Measurements from ENCODE around the gene VSIR. TPM values are rescaled to one million over a fixed set of nuclear protein-coding genes. Genes with fewer than 3 reads are reported as not detected.

The VSIR gene
- total RNA-seq, 2 donors from 2014 or later: 60.7 to 119 TPM

DNA sequence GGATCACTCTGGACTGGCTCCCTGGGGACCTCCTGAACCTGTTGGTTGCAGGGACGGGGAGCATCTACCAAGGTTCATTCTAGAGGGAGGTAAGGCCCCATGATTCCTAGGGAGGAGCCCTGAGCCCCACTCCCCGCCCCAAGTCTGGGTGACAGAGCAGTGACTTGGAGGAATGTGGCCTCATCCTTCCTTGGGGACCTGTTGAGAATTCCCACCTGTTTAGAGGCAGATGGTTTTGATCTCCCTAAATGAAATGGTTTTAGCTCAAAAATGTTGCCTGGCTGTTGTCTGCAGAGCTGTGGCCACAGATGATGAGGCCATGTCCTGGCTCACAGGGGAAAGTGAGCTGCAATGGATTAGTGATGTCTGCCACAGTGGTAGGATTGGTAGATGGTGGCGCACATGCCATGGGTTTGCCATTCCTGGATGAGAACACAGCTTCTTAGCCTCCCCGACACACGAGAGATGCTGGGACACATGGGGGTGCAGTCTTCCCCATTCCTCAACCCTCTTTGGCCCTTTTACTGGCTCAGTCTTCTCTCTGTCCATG, 66.0 kb downstream of the VSIR start:
- ATAC-seq (ENCODE audit: insufficient number of reproducible peaks, low FRiP score, low read depth) (no peak), DNase-seq (ENCODE audit: low spot score) (no peak)
- Histone ChIP-seq H3K4me1 (ENCODE audit: control insufficient read depth in 1 of 2, low read depth in 2 of 2) (peaks cover 0 to under 1% of the 10 kb centered on the region in 2 donors), H3K9me3 (no peaks in the 10 kb centered on the region), H3K27ac (no peak overlapping the region), H3K4me3 (no peak overlapping the region), H3K36me3 (no peaks in the 10 kb centered on the region), H3K27me3 (replicated peaks; ENCODE audit: insufficient read depth) (no peaks in the 10 kb centered on the region)
- TF ChIP-seq, protein P1, sequence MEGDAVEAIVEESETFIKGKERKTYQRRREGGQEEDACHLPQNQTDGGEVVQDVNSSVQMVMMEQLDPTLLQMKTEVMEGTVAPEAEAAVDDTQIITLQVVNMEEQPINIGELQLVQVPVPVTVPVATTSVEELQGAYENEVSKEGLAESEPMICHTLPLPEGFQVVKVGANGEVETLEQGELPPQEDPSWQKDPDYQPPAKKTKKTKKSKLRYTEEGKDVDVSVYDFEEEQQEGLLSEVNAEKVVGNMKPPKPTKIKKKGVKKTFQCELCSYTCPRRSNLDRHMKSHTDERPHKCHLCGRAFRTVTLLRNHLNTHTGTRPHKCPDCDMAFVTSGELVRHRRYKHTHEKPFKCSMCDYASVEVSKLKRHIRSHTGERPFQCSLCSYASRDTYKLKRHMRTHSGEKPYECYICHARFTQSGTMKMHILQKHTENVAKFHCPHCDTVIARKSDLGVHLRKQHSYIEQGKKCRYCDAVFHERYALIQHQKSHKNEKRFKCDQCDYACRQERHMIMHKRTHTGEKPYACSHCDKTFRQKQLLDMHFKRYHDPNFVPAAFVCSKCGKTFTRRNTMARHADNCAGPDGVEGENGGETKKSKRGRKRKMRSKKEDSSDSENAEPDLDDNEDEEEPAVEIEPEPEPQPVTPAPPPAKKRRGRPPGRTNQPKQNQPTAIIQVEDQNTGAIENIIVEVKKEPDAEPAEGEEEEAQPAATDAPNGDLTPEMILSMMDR (IDR thresholded peaks at IDR 0.05): no peak

DNA sequence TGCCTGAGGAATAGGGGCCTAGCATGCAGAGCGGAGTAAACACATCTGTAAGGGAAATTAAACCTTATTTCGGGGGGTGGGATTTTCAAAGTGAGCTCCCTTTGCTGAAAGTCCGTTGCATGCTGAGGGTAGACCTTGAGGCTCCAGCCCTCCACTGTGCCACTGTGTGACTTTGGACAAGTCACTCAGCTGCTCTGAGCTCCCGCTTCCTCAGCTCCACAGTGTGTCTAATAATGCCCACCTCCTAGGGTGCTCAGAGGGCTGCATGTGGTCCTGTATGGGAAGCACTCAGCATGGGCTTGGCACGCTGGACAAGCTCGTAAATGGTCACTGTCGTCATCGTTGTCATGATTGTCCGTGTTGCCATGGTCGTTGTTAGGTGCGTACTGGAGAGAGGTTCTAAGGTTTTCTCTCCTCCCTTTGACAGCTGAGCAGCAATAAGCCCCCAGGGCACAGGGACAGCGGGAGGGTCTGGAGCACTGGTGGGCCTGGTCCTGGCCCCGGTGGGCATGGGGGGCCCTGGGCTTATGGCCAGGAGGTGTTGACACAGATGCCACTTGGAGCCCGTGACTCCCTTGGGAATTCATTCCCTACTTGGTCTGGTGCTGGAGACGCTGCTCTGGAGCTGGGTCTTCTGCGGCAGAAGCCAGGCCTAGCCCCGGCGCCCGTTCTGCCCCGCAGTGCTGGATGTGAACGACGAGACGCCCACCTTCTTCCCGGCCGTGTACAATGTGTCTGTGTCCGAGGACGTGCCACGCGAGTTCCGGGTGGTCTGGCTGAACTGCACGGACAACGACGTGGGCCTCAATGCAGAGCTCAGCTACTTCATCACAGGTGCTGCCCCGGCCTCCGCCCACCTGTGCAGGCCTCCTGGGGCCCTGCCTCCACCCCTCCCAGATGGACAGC, 66.9 kb downstream of the VSIR start:
- TF ChIP-seq, protein P1 (IDR thresholded peaks at IDR 0.05): no peak
- H3K4me3 ChIP-seq: no peak overlapping the region
- no peaks in the 10 kb centered on the region for H3K4me1 ChIP-seq (ENCODE audit: control insufficient read depth in 1 of 2, low read depth in 2 of 2)
- no peaks in the 10 kb centered on the region for H3K36me3 ChIP-seq
- no peak for ATAC-seq (ENCODE audit: insufficient number of reproducible peaks, low FRiP score, low read depth)
- no peak for DNase-seq (ENCODE audit: low spot score)
- H3K27ac ChIP-seq: no peak overlapping the region
- no peaks in the 10 kb centered on the region for H3K27me3 ChIP-seq (replicated peaks; ENCODE audit: insufficient read depth)
- H3K9me3 ChIP-seq: no peaks in the 10 kb centered on the region

DNA sequence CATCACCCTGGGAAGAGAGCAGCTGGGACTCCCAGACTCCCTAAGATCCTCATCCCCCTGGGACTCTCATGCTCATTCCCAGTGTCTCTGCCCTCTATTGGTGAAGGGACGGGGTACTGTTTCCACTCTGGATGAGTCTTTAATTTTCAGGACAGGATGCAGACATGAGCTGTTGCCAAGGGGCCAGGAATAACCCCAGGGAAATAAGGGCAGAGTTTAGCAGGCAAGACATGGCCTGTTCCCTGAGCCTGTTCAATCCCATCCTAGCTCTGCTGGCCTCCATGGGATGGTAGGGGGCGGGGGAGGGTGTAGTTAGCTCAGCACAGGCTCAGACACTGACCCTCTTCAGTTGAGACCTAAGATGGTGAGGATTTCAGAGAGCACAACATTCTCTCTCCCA, 67.7 kb downstream of the VSIR start:
- DNase-seq (ENCODE audit: low spot score) (no peak), ATAC-seq (ENCODE audit: insufficient number of reproducible peaks, low FRiP score, low read depth) (no peak)
- TF ChIP-seq, protein P1 (IDR thresholded peaks at IDR 0.05): no peak
- Histone ChIP-seq H3K4me3 (no peak overlapping the region), H3K4me1 (ENCODE audit: control insufficient read depth in 1 of 2, low read depth in 2 of 2) (no peaks in the 10 kb centered on the region), H3K27me3 (replicated peaks; ENCODE audit: insufficient read depth) (no peaks in the 10 kb centered on the region), H3K27ac (no peak overlapping the region), H3K9me3 (no peaks in the 10 kb centered on the region), H3K36me3 (no peaks in the 10 kb centered on the region)

DNA sequence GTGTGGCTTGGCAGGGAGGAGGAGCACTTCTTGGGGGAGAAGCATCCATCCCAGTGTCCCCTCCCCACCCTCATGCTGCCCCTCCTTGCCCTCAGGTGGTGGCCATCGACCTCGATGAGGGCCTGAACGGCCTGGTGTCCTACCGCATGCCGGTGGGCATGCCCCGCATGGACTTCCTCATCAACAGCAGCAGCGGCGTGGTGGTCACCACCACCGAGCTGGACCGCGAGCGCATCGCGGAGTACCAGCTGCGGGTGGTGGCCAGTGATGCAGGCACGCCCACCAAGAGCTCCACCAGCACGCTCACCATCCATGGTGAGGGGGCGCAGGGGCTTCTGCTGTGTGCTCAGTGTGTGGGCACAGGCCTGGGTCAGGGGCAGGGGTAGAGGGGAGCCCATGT, 68.5 kb downstream of the VSIR start:
- no peak for ATAC-seq (ENCODE audit: insufficient number of reproducible peaks, low FRiP score, low read depth)
- no peaks in the 10 kb centered on the region for H3K27me3 ChIP-seq (replicated peaks; ENCODE audit: insufficient read depth)
- no peaks in the 10 kb centered on the region for H3K9me3 ChIP-seq
- no peak overlapping the region for H3K4me3 ChIP-seq
- H3K4me1 ChIP-seq (ENCODE audit: control insufficient read depth in 1 of 2, low read depth in 2 of 2): no peaks in the 10 kb centered on the region
- no peak for DNase-seq (ENCODE audit: low spot score)
- no peak overlapping the region for H3K27ac ChIP-seq
- H3K36me3 ChIP-seq: no peaks in the 10 kb centered on the region
- TF ChIP-seq, protein P1 (IDR thresholded peaks at IDR 0.05): no peak

DNA sequence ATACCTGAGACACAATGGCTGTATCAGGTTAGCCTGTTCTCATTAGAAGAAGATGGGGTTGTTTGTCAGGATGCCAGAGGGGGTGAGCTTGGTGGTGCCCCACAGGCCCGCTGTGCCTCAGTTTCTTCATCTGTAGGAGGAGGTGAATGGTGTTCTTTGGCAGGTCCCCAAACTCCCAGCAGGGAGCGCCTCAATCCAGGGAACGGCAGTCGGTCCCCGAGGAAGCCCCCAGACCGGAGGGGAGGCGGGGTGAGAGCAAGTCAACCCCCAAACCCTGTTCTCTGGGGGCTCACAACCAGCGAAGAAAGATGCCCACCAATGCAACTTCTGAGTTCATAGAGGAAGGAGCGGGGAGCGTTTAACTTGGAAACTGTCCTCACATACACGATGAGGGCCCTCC, 69.7 kb downstream of the VSIR start:
- TF ChIP-seq, protein P1 (IDR thresholded peaks at IDR 0.05): no peak
- no peak overlapping the region for H3K27ac ChIP-seq
- ATAC-seq (ENCODE audit: insufficient number of reproducible peaks, low FRiP score, low read depth) (no peak), DNase-seq (ENCODE audit: low spot score) (no peak)
- no peak overlapping the region for H3K4me3 ChIP-seq
- H3K27me3 ChIP-seq (replicated peaks; ENCODE audit: insufficient read depth): no peaks in the 10 kb centered on the region
- H3K9me3 ChIP-seq: no peaks in the 10 kb centered on the region
- no peaks in the 10 kb centered on the region for H3K4me1 ChIP-seq (ENCODE audit: control insufficient read depth in 1 of 2, low read depth in 2 of 2)
- no peaks in the 10 kb centered on the region for H3K36me3 ChIP-seq
